ENCODE measurements around the gene COL12A1. TPM values are rescaled to one million over a fixed set of nuclear protein-coding genes. Genes with fewer than 3 reads are reported as not detected.

The COL12A1 gene
- total RNA-seq, 3 donors from 2014 or later (not counting 1 experiment from before 2014, with no cell fraction given): 0.25 TPM; not detected in 2

- no peaks in the 10 kb centered on the region for H3K4me1 ChIP-seq (ENCODE audit: control insufficient read depth, insufficient read depth, low read length)
- intact Hi-C loops (cut with micrococcal nuclease): no loop called here
- Mint-ChIP-seq H3K9me3 (peaks cover 6% of the 10 kb centered on the region in 2 donors), H3K27me3 (ENCODE audit: low read depth in 2 of 2) (peaks cover 14 to 20% of the 10 kb centered on the region in 2 donors), H3K27ac (no peak overlapping the region), H3K36me3 (no peaks in the 10 kb centered on the region), H3K4me3 (no peak overlapping the region), H3K4me1 (no peaks in the 10 kb centered on the region)
- WGBS (ENCODE audit: insufficient coverage): 85% methylated on average over 7 of the region's 13 CpGs
- no peaks in the 10 kb centered on the region for H3K36me3 ChIP-seq (ENCODE audit: control insufficient read depth, insufficient read depth, low read length)
- H3K27ac ChIP-seq (ENCODE audit: low read length): no peak overlapping the region
- no peaks in the 10 kb centered on the region for H3K27me3 ChIP-seq (ENCODE audit: control insufficient read depth, insufficient read depth, low read length)
- DNase-seq: no peak
- H3K9me3 ChIP-seq (ENCODE audit: control insufficient read depth, insufficient read depth, low read length): no peaks in the 10 kb centered on the region
- ATAC-seq: no peak
- no peak overlapping the region for H3K4me3 ChIP-seq (ENCODE audit: low read length)
- no peak for TF ChIP-seq CTCF (IDR thresholded peaks at IDR 0.05)
Observed at GRCh38 chr6:75085931-75086635, 119.8 kb downstream of the COL12A1 start.

GRCh38 chr6:75084872-75085381, 120.9 kb downstream of the COL12A1 start:
- Histone ChIP-seq H3K27ac (ENCODE audit: low read length) (no peak overlapping the region), H3K9me3 (ENCODE audit: control insufficient read depth, insufficient read depth, low read length) (no peaks in the 10 kb centered on the region), H3K27me3 (ENCODE audit: control insufficient read depth, insufficient read depth, low read length) (no peaks in the 10 kb centered on the region), H3K4me3 (ENCODE audit: low read length) (no peak overlapping the region), H3K4me1 (ENCODE audit: control insufficient read depth, insufficient read depth, low read length) (no peaks in the 10 kb centered on the region), H3K36me3 (ENCODE audit: control insufficient read depth, insufficient read depth, low read length) (no peaks in the 10 kb centered on the region)
- TF ChIP-seq CTCF (IDR thresholded peaks at IDR 0.05): no peak
- 7% methylated on average over 33 of the region's 33 CpGs for WGBS (ENCODE audit: insufficient coverage)
- Mint-ChIP-seq H3K4me1 (no peaks in the 10 kb centered on the region), H3K36me3 (no peaks in the 10 kb centered on the region), H3K27me3 (ENCODE audit: low read depth in 2 of 2) (peaks cover 14 to 20% of the 10 kb centered on the region in 2 donors), H3K4me3 (no peak overlapping the region), H3K27ac (no peak overlapping the region), H3K9me3 (peaks cover 8% of the 10 kb centered on the region in 2 donors)
- ATAC-seq (no peak), DNase-seq (no peak)
- intact Hi-C loops (cut with micrococcal nuclease): no loop called here

- peaks cover 14 to 20% of the 10 kb centered on the region in 2 donors for H3K27me3 Mint-ChIP-seq (ENCODE audit: low read depth in 2 of 2)
- Histone ChIP-seq H3K4me3 (ENCODE audit: low read length) (no peak overlapping the region), H3K4me1 (ENCODE audit: control insufficient read depth, insufficient read depth, low read length) (no peaks in the 10 kb centered on the region), H3K36me3 (ENCODE audit: control insufficient read depth, insufficient read depth, low read length) (no peaks in the 10 kb centered on the region), H3K27ac (ENCODE audit: low read length) (no peak overlapping the region), H3K27me3 (ENCODE audit: control insufficient read depth, insufficient read depth, low read length) (no peaks in the 10 kb centered on the region), H3K9me3 (ENCODE audit: control insufficient read depth, insufficient read depth, low read length) (no peaks in the 10 kb centered on the region)
- H3K4me3 Mint-ChIP-seq: no peak overlapping the region
- no peak for TF ChIP-seq CTCF (IDR thresholded peaks at IDR 0.05)
- H3K36me3 Mint-ChIP-seq: no peaks in the 10 kb centered on the region
- no peaks in the 10 kb centered on the region for H3K4me1 Mint-ChIP-seq
- no peak for DNase-seq
- intact Hi-C loops (cut with micrococcal nuclease): no loop called here
- no peak for ATAC-seq
- no peak overlapping the region for H3K27ac Mint-ChIP-seq
- 100% methylated on average over 1 of the region's 4 CpGs for WGBS (ENCODE audit: insufficient coverage)
- H3K9me3 Mint-ChIP-seq: peaks cover 8% of the 10 kb centered on the region in 2 donors
Observed at GRCh38 chr6:75084018-75084417, 121.8 kb downstream of the COL12A1 start.

DNA sequence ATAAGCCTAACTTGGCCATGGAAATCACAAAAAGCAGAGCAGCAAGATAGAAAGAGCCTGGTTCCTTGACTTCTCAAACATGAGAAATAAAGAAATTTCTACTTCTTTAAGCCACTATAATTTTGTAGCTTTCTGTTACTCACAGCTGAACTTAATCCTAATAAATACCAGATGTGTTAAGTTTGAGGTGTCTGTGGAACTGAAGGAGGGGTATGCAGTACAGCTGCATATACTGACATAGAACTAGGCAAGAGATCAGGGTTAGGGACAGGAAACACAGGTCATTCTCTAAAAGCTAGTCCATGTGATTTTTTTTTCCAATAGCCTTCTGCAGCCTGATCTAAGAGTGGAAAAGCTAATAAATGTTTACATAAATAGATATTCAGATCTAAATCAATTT, 123.9 kb downstream of the COL12A1 start:
- no peak overlapping the region for H3K4me3 ChIP-seq (ENCODE audit: low read length)
- H3K9me3 ChIP-seq (ENCODE audit: control insufficient read depth, insufficient read depth, low read length): no peaks in the 10 kb centered on the region
- H3K4me3 Mint-ChIP-seq: no peak overlapping the region
- H3K4me1 ChIP-seq (ENCODE audit: control insufficient read depth, insufficient read depth, low read length): no peaks in the 10 kb centered on the region
- H3K36me3 Mint-ChIP-seq: no peaks in the 10 kb centered on the region
- no peak overlapping the region for H3K27ac ChIP-seq (ENCODE audit: low read length)
- H3K9me3 Mint-ChIP-seq: peaks cover 12 to 14% of the 10 kb centered on the region in 2 donors
- DNase-seq (no peak), ATAC-seq (no peak)
- intact Hi-C loops (cut with micrococcal nuclease): no loop called here
- H3K27me3 ChIP-seq (ENCODE audit: control insufficient read depth, insufficient read depth, low read length): no peaks in the 10 kb centered on the region
- no peaks in the 10 kb centered on the region for H3K36me3 ChIP-seq (ENCODE audit: control insufficient read depth, insufficient read depth, low read length)
- no peak overlapping the region for H3K27ac Mint-ChIP-seq
- peaks cover 14 to 20% of the 10 kb centered on the region in 2 donors for H3K27me3 Mint-ChIP-seq (ENCODE audit: low read depth in 2 of 2)
- TF ChIP-seq CTCF (IDR thresholded peaks at IDR 0.05): no peak
- no peaks in the 10 kb centered on the region for H3K4me1 Mint-ChIP-seq
